Uterine smooth muscle cell (primary cell): ENCODE measurements around the gene MUC5B. TPM values are rescaled to one million over a fixed set of nuclear protein-coding genes. Genes with fewer than 3 reads are reported as not detected.

Source experiments
- total RNA-seq: library from RNA; depleted of rRNA; stranded (reverse); fragments of >200 nt; gene quantifications from 2 replicates; pipeline ENCODE4 v1.2.3, GENCODE V29; 2014

The MUC5B gene
- total RNA-seq: not detected in 2 replicates

DNA sequence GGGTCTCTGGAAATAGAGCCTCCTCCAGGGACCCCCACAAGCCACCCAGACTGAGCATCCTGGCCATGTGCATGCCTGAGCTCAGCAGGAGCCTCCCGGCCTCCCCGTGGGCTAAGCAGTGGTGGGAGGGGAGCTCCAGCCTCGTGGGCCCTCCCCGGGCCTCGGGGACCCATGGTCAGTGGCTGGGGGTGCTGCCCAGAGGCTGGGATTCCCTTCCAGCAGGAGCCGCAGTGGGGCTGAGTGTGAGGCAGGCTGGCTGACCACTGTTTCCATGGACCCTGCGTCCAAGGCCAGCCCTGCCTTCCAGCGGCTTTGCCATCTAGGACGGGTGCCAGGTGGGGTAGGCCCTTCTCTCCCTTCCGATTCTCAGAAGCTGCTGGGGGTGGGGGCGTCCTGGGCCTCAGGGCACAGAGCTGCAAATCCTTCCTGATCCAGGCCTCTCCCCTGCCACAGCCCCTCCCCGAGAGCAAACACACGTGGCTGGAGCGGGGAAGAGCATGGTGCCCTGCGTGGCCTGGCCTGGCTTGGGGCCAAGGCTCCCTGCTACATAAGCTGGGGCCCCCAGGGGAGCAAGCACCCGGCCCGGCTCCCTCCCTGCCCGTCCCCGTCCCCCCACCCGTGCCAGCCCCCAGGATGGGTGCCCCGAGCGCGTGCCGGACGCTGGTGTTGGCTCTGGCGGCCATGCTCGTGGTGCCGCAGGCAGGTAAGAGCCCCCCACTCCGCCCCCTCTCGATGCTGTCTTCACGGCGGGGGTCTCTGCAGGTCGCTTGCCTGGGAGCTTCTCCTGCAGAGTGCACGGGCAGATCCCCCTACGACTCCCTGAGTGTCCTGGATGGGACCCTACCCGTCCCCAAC is at the start of gene MUC5B:
Gene MUC5B (plus strand): TSS at position 576 of the 855 bp plus-strand sequence. CDS start 58 bp downstream, at position 634.

DNA sequence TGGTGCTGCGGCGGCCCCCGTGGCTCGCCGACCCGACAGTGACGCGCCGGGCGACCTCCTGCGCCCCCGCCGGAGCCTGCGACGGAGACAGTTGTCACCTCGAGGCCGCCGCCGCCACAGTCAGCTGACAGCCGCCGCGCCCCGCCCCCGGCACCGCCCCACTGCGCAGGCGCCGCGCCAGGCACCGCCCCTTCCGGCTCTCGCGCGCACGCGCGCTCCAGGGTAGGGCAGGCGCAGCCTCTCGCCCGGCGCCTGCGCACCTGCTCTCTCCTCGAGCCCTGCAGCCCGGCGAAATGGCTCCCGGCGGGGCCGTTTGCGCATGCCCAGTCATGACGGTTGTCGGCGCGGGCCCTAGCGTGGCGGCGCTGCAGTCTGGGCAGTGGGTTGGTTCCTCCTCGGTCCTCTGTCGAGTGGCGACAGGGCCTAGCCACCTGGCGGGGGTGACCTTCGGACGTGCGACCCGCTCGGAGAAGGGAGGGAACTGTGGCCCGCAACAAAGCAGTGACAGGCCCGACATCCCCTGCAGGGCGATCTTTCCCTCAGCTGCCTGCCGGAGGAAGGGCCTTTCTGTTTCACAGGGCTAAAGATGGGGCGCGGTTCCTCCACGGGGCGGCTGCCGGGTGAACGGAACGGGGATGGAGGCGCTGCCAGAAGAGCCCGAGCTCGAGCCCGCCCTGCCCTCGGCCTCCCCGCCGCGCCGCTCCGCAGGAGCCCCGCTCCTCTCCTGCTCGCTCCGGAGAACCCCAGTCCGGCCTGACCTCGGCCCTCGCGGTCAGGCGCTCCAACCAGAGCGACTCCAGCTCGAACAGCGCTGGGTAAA is 86.8 kb downstream of the MUC5B start, which contains the start of gene TOLLIP:
Gene TOLLIP (minus strand): TSS at position 135 of the 820 bp plus-strand sequence. CDS start 134 bp downstream, at position 1.

Other genes with a start within 250 kb of the MUC5B start
- not detected in 2 replicates for gene MUC6, start 186.3 kb upstream of the MUC5B start, total RNA-seq
- under 0.01 TPM in 1 of 2 replicates, not detected in the other for gene MUC2, start 148.2 kb upstream of the MUC5B start, total RNA-seq
- gene MUC5AC, start 65.1 kb upstream of the MUC5B start, total RNA-seq: under 0.01 TPM in 1 of 2 replicates, not detected in the other
- gene TOLLIP, start 86.6 kb downstream of the MUC5B start, total RNA-seq: 26.8 and 28.4 TPM in 2 replicates
- gene BRSK2, start 166.9 kb downstream of the MUC5B start, total RNA-seq: 0.50 TPM in 1 of 2 replicates, not detected in the other